Neural progenitor cell (in vitro differentiated cells): Measurements from ENCODE around the gene PKDCC. TPM values are rescaled to one million over a fixed set of nuclear protein-coding genes. Genes with fewer than 3 reads are reported as not detected.
"Not testable (repeated sequence)": the region's sequence is repeated elsewhere in the genome, so short reads cannot be mapped to it uniquely, and the experiment has no call there.

Experiments used
- DNase-seq: peaks from one replicate; pipeline ENCODE4 v3.0.0-alpha.2; 2016; ENCODE audit warnings: low spot score
- H2AFZ ChIP-seq: fragments of 200-600 bp; sonication (generic); replicated peaks from 2 replicates; pipeline ENCODE4 v1.6.1; 2016; ENCODE audit warnings: antibody characterized with exemption
- H3F3A ChIP-seq: fragments of 200-600 bp; sonication (generic); 2 replicates; pipeline ENCODE4 v1.6.1; 2016; ENCODE audit warnings: antibody characterized with exemption, low read depth
- H3K27ac ChIP-seq: fragments of 200-600 bp; sonication (generic); 2 replicates; pipeline ENCODE4 v1.5.1; 2016; ENCODE audit warnings: mild to moderate bottlenecking
- H3K27me3 ChIP-seq: fragments of 200-600 bp; sonication (generic); 2 replicates; pipeline ENCODE4 v1.6.1; 2016; ENCODE audit warnings: mild to moderate bottlenecking, moderate library complexity
- H3K36me3 ChIP-seq: fragments of 200-600 bp; sonication (generic); 2 replicates; pipeline ENCODE4 v1.5.1; 2016
- H3K4me1 ChIP-seq: fragments of 200-600 bp; sonication (generic); 2 replicates; pipeline ENCODE4 v1.6.1; 2016; ENCODE audit warnings: mixed run types
- H3K4me2 ChIP-seq: fragments of 200-600 bp; sonication (generic); 2 replicates; pipeline ENCODE4 v1.6.1; 2016
- H3K4me3 ChIP-seq: fragments of 200-600 bp; sonication (generic); 2 replicates; pipeline ENCODE4 v1.5.1; 2016
- H3K79me2 ChIP-seq: fragments of 200-600 bp; sonication (generic); 2 replicates; pipeline ENCODE4 v1.6.1; 2016; ENCODE audit warnings: low read depth
- H3K9ac ChIP-seq: fragments of 200-600 bp; sonication (generic); 2 replicates; pipeline ENCODE4 v1.6.1; 2016
- H3K9me3 ChIP-seq: fragments of 200-600 bp; sonication (generic); 2 replicates; pipeline ENCODE4 v1.5.1; 2016; ENCODE audit warnings: low read depth
- H4K20me1 ChIP-seq: fragments of 200-600 bp; sonication (generic); 2 replicates; pipeline ENCODE4 v1.6.1; 2016; ENCODE audit warnings: low read depth
- H3K27ac Mint-ChIP-seq: 3 replicates; pipeline ENCODE4 v1.8.0; 2021; ENCODE audit warnings: mixed read lengths
- H3K27me3 Mint-ChIP-seq: 2 replicates; pipeline ENCODE4 v1.8.0; 2022; ENCODE audit warnings: low read depth, mild to moderate bottlenecking, inconsistent platforms, moderate library complexity, mixed read lengths; ENCODE audit not compliant: insufficient read depth
- H3K36me3 Mint-ChIP-seq: 3 replicates; pipeline ENCODE4 v1.8.0; 2021; ENCODE audit warnings: mixed read lengths
- H3K4me1 Mint-ChIP-seq: 3 replicates; pipeline ENCODE4 v1.8.0; 2021; ENCODE audit warnings: mixed read lengths
- H3K4me3 Mint-ChIP-seq: 3 replicates; pipeline ENCODE4 v1.8.0; 2021; ENCODE audit warnings: mild to moderate bottlenecking, moderate library complexity, mixed read lengths
- H3K9me3 Mint-ChIP-seq: 3 replicates; pipeline ENCODE4 v1.8.0; 2020; ENCODE audit warnings: mixed read lengths
- CTCF ChIP-seq: fragments of 200-600 bp; sonication (generic); IDR thresholded peaks from 2 replicates; pipeline ENCODE4 v1.5.1; 2017; ENCODE audit warnings: antibody characterized with exemption, mild to moderate bottlenecking
- EZH2 ChIP-seq: fragments of 200-600 bp; sonication (generic); IDR thresholded peaks from 2 replicates; pipeline ENCODE4 v1.6.1; 2017; ENCODE audit warnings: antibody characterized with exemption, mild to moderate bottlenecking, moderate library complexity
- EZH2phosphoT487 ChIP-seq: fragments of 200-600 bp; sonication (generic); IDR thresholded peaks from 2 replicates; pipeline ENCODE4 v1.6.1; 2017; ENCODE audit warnings: antibody characterized with exemption
- total RNA-seq: library from RNA; depleted of rRNA; stranded (reverse); fragments of >200 nt; gene quantifications from 2 replicates; pipeline ENCODE4 v1.2.3, GENCODE V29; 2015; ENCODE audit warnings: low replicate concordance

The PKDCC gene
- total RNA-seq, 1 donor from 2014 or later, result 70.4 TPM

- Mint-ChIP-seq H3K36me3 (no peaks in the 10 kb centered on the region), H3K27ac (no peak overlapping the region), H3K4me3 (no peak overlapping the region), H3K9me3 (no peaks in the 10 kb centered on the region), H3K27me3 (peaks cover 30% of the 10 kb centered on the region), H3K4me1 (peaks cover 3% of the 10 kb centered on the region)
- Histone ChIP-seq H3K9ac (no peak overlapping the region), H3K36me3 (no peaks in the 10 kb centered on the region), H3K79me2 (no peaks in the 10 kb centered on the region), H3K27me3 (no peaks in the 10 kb centered on the region), H3K4me3 (no peak overlapping the region), H3K4me1 (no peaks in the 10 kb centered on the region), H2AFZ (no peak overlapping the region), H3K9me3 (no peaks in the 10 kb centered on the region), H3F3A (no peaks in the 10 kb centered on the region), H3K27ac (no peak overlapping the region), H4K20me1 (no peaks in the 10 kb centered on the region), H3K4me2 (no peak overlapping the region)
- no peak for DNase-seq
- TF ChIP-seq EZH2phosphoT487, result no peak
- no peak for TF ChIP-seq EZH2
- no peak for TF ChIP-seq CTCF
These were observed 34.2 kb downstream of the PKDCC start for GRCh38 chr2:42082016-42082415.

- no peaks in the 10 kb centered on the region for H3K79me2 ChIP-seq
- no peaks in the 10 kb centered on the region for H4K20me1 ChIP-seq
- H3K4me1 Mint-ChIP-seq, result peaks cover 3% of the 10 kb centered on the region
- H3K4me1 ChIP-seq, result no peaks in the 10 kb centered on the region
- H3K36me3 ChIP-seq, result no peaks in the 10 kb centered on the region
- H3K27ac ChIP-seq, result no peak overlapping the region
- DNase-seq, result no peak
- TF ChIP-seq EZH2phosphoT487 (no peak), EZH2 (no peak), CTCF (no peak)
- H3K27ac Mint-ChIP-seq, result no peak overlapping the region
- H3K36me3 Mint-ChIP-seq, result no peaks in the 10 kb centered on the region
- H3K4me3 ChIP-seq, result no peak overlapping the region
- H3K9me3 Mint-ChIP-seq, result no peaks in the 10 kb centered on the region
- no peaks in the 10 kb centered on the region for H3F3A ChIP-seq
- no peak overlapping the region for H3K4me3 Mint-ChIP-seq
- H3K27me3 Mint-ChIP-seq, result peaks cover 21% of the 10 kb centered on the region
- no peak overlapping the region for H3K9ac ChIP-seq
- no peak overlapping the region for H3K4me2 ChIP-seq
- no peaks in the 10 kb centered on the region for H3K27me3 ChIP-seq
- no peak overlapping the region for H2AFZ ChIP-seq
- H3K9me3 ChIP-seq, result no peaks in the 10 kb centered on the region
These were observed 36.4 kb downstream of the PKDCC start for GRCh38 chr2:42084231-42084671.

- not testable (repeated sequence) for H3K4me3 ChIP-seq, H3K27me3 ChIP-seq, H3K4me2 ChIP-seq, H3K36me3 ChIP-seq, H2AFZ ChIP-seq, H3K9me3 Mint-ChIP-seq, H3K4me3 Mint-ChIP-seq, H3K9ac ChIP-seq, H4K20me1 ChIP-seq, H3F3A ChIP-seq, H3K79me2 ChIP-seq, DNase-seq, H3K4me1 ChIP-seq, H3K4me1 Mint-ChIP-seq, H3K36me3 Mint-ChIP-seq, H3K27ac ChIP-seq, H3K9me3 ChIP-seq
- H3K27me3 Mint-ChIP-seq, result peaks cover 24% of the 10 kb centered on the region
- H3K27ac Mint-ChIP-seq, result peak overlapping the region; percentile 40
These were observed 37.2 kb downstream of the PKDCC start for GRCh38 chr2:42085070-42085469.

- Histone ChIP-seq H3K36me3 (no peaks in the 10 kb centered on the region), H3K27ac (no peak overlapping the region), H3K4me2 (no peak overlapping the region), H3K27me3 (peaks cover 12% of the 10 kb centered on the region), H3F3A (no peaks in the 10 kb centered on the region), H3K79me2 (no peaks in the 10 kb centered on the region), H4K20me1 (no peaks in the 10 kb centered on the region), H3K4me3 (no peak overlapping the region), H3K4me1 (no peaks in the 10 kb centered on the region), H3K9me3 (no peaks in the 10 kb centered on the region), H3K9ac (no peak overlapping the region), H2AFZ (no peak overlapping the region)
- DNase-seq, result no peak
- H3K27me3 Mint-ChIP-seq, result peaks cover 24% of the 10 kb centered on the region
- no peaks in the 10 kb centered on the region for H3K9me3 Mint-ChIP-seq
- TF ChIP-seq CTCF (no peak), EZH2phosphoT487 (no peak), EZH2 (no peak)
- H3K36me3 Mint-ChIP-seq, result no peaks in the 10 kb centered on the region
- H3K4me1 Mint-ChIP-seq, result peaks cover 3% of the 10 kb centered on the region
- no peak overlapping the region for H3K4me3 Mint-ChIP-seq
- H3K27ac Mint-ChIP-seq, result peak overlapping the region; percentile 40
These were observed 38.1 kb downstream of the PKDCC start for GRCh38 chr2:42085706-42086487.
